ENCODE results near the gene CXorf49.
"Not testable (repeated sequence)": the region's sequence is repeated elsewhere in the genome, so short reads cannot be mapped to it uniquely, and the experiment has no call there.

The CXorf49 gene

GRCh38 chrX:71671938-71672337, 46.1 kb downstream of the CXorf49 start:
- no peak for DNase-seq (ENCODE audit: low read depth in 2 of 2)

DNA sequence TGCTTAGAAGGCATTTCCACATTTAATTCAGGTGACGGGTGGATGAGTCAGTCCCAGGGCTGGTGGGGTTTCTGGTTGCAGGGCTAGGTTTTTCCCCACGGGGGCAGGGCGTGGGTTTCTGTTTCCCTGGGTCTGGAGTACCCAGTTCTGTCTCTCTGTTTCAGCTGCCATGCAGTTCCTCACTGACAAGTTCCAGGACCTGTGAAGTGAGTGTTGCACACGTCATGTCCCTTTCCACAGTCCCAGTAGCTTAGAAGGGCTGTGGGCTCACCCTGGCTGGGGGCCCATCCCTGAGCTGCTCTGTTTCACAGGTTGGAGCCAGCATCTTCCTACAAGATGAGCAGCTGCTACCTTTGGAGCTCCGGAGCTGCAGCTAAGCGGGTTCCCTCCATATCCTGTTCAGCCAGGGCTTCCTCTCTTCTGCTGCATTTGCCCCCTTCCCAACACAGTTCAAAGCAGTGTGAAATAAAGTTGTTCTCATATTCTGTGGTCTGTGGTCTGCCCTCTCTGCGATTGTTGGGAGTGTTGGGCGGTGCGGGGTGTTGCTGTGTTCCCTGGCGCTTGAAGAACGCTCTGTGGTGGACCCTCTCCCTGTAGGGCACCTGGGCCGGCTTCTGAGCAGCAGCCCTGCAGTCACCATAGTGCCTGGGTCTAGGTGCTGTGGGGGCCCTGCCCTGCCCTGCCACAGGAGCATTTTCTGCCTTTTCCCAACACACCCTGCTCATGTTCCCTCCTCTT, 46.9 kb downstream of the CXorf49 start:
- peak; percentile 40 to 43 for DNase-seq (ENCODE audit: low read depth in 2 of 2)

DNA sequence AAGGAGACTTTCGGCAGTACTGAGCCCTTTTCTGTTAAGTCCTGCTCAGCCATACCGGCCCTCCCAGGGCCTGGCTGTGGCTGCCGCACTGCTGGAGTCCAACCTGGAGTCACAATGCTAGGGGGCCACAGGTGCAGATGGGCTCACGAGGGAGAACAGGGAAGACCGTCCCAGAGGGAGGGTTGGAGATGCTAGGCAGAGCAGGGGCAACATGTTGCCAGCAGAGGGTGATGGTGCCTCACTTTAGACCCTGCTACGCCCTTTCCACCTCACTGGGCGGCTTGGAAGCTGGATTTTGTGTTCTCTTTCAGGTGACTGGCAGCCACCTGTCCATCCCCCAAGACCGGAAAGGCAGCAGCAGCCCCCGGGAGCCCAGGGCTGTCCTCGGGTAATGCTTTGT, 48.1 kb downstream of the CXorf49 start:
- DNase-seq (ENCODE audit: low read depth in 2 of 2), result not testable (repeated sequence)

- DNase-seq (ENCODE audit: low read depth in 2 of 2), result no peak
These were observed 48.6 kb downstream of the CXorf49 start for GRCh38 chrX:71669492-71669891.

DNA sequence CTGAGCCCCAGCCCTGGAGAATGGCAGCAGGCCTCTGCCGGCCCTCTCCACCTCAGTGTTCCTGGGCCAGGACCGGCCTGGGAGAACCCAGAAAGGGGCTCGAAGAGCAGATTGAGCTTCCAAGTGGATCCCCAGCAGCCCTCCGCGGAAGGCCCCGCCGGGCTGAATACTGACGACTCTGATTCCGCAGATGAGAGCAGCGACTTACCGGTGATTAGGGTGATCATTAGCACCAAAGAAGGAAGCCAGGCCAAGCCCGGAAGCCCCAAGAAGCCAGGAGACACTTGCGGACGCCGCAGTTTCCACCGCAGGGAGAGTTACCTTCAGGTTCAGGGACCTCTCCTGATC, 49.9 kb downstream of the CXorf49 start:
- DNase-seq (ENCODE audit: low read depth in 2 of 2), result no peak

DNA sequence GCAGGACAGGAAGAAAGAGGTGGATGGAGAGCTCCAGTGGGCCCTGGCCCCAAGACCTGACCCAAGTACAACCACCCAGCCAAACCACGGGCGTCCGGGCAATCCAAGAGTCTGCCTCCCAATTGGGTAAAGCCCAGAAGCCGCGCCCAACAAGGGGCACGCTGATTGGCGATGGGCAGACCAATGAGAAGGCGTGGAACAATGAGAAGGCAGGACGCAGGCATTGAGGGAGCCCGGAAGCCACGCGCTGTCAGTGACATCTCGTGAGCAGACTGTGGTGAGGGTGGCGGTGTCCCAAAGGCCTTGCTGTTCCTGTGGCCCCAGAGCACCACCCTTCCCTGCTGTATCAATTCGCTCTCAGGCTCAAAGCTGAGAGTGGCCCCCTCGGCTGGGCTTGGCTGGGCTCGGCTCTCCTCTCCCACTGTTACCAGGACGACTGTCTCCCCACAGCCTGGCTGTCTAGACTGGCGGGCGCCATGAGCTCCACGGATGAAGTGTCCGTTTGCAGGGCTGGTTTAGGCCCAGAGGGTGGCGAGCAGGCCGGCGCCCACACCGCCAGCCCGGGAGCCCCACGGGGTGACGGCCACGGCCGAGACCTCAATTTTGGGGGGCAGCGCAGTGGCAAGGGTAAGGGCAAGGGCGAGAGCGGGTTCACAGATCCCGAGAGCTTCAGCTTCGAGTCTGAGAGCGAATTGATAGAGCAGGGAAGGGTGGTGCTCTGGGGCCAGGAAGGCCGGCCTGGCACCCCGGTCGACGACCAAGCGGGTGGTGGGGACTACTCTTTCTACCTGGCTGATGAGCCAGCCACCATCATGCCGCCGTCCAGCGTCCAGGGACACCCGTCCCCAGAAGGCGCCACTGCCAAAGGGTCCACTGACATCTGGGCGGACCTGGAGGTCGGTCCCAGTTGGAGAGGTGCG, 50.5 kb downstream of the CXorf49 start, which contains the start of gene LOC101059915:
Gene LOC101059915 (plus strand): TSS at position 219 of the 920 bp plus-strand sequence.
- DNase-seq (ENCODE audit: low read depth in 2 of 2), result no peak

GRCh38 chrX:71666240-71667223, 51.6 kb downstream of the CXorf49 start:
- no peak for DNase-seq (ENCODE audit: low read depth in 2 of 2)

GRCh38 chrX:71665747-71666146, 52.3 kb downstream of the CXorf49 start:
- DNase-seq (ENCODE audit: low read depth in 2 of 2), result no peak

GRCh38 chrX:71664889-71665491, 53.1 kb downstream of the CXorf49 start:
- DNase-seq (ENCODE audit: low read depth in 2 of 2), result no peak

Data from stimulated activated CD8-positive, alpha-beta memory T cell treated with anti-CD3 and anti-CD28 coated beads, Interleukin-7, amount 100 ng/mL, for 4 hours (primary cell).